ENCODE results near the gene PFN1. TPM values are rescaled to one million over a fixed set of nuclear protein-coding genes. Genes with fewer than 3 reads are reported as not detected.

Gene PFN1
- total and polyA plus RNA-seq, 2 donors from 2014 or later: 496 to 614 TPM

DNA sequence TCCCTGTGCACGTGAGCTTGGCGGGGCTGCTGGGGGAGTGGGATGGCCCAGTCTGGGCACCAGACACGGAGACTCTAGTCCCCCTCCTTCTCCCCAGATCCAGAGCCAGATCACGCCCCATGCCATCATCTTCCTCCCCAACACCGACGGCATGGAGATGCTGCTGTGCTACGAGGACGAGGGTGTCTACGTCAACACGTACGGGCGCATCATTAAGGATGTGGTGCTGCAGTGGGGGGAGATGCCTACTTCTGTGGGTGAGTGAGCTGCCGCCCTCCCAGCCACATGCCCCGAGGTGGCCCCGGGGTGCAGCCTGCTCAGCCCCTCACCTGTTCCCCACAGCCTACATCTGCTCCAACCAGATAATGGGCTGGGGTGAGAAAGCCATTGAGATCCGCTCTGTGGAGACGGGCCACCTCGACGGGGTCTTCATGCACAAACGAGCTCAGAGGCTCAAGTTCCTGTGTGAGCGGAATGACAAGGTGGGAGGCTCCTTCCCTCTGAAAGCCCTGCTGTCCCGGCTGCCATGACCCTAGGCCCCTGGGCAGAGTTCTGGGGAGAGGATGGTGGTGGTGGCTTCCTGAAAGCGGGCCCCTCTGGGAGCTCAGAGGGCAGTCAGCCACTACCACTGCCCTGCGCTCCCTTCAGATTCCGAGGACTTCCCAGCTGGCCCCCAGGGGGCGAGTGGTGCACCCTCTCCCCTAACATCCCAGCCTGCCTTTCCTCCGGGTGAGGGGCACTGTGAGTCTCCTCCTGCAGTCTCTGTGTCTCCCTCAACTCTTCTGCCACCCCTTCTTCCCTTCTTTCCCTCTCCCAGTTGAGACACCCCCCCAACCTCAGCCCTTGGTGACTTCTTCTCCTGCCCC, 51.8 kb downstream of the PFN1 start:
- TF ChIP-seq, protein P1, sequence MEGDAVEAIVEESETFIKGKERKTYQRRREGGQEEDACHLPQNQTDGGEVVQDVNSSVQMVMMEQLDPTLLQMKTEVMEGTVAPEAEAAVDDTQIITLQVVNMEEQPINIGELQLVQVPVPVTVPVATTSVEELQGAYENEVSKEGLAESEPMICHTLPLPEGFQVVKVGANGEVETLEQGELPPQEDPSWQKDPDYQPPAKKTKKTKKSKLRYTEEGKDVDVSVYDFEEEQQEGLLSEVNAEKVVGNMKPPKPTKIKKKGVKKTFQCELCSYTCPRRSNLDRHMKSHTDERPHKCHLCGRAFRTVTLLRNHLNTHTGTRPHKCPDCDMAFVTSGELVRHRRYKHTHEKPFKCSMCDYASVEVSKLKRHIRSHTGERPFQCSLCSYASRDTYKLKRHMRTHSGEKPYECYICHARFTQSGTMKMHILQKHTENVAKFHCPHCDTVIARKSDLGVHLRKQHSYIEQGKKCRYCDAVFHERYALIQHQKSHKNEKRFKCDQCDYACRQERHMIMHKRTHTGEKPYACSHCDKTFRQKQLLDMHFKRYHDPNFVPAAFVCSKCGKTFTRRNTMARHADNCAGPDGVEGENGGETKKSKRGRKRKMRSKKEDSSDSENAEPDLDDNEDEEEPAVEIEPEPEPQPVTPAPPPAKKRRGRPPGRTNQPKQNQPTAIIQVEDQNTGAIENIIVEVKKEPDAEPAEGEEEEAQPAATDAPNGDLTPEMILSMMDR (IDR thresholded peaks at IDR 0.05; ENCODE audit: borderline replicate concordance, extremely low read depth, insufficient read depth): no peak
- no peaks in the 10 kb centered on the region for H3K9me3 ChIP-seq (ENCODE audit: control insufficient read depth in 2 of 3, insufficient read depth in 1 of 3, low read length in 3 of 3)
- H3K4me3 ChIP-seq (ENCODE audit: low read length in 3 of 3): no peak overlapping the region
- H3K9ac ChIP-seq (ENCODE audit: low read length in 3 of 3): no peak overlapping the region
- no peak overlapping the region for H3K27ac ChIP-seq (ENCODE audit: low read depth in 2 of 2, low read length in 2 of 2)
- DNase-seq (peak in 1 of 5 donors; percentile 53), FAIRE-seq (no peak)
- H3K4me1 ChIP-seq (ENCODE audit: control insufficient read depth in 2 of 3, insufficient read depth in 2 of 3, low read depth in 1 of 3, low read length in 3 of 3): peaks cover 0 to 14% (median 0%) of the 10 kb centered on the region in 3 donors
- H3K27me3 ChIP-seq (ENCODE audit: control insufficient read depth, insufficient read depth, low read length): peaks cover 2% of the 10 kb centered on the region
- intact Hi-C loops (cut with DNase I): no loop called here
- H3K36me3 ChIP-seq (ENCODE audit: control insufficient read depth in 2 of 3, insufficient read depth in 3 of 3, low read length in 3 of 3): peaks cover 0 to 22% (median 16%) of the 10 kb centered on the region in 3 donors

DNA sequence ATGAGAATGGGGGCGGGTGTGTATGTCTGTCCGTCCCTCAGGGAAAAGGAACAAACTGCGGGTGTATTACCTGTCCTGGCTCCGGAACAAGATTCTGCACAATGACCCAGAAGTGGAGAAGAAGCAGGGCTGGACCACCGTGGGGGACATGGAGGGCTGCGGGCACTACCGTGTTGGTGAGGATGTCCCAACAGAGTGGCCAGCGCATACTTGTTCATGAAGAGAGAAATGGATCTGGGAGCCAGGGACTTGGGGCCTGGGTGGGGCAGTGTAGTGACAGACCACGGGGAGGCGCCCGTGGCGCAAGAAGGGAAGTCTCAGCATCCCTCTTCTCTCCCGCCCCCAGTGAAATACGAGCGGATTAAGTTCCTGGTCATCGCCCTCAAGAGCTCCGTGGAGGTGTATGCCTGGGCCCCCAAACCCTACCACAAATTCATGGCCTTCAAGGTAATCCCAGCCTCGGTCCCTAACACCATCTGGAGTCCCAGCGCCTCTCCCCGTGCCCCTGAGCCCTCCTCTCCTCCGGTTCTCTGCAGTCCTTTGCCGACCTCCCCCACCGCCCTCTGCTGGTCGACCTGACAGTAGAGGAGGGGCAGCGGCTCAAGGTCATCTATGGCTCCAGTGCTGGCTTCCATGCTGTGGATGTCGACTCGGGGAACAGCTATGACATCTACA, 52.5 kb downstream of the PFN1 start:
- peaks cover 0 to 30% (median 20%) of the 10 kb centered on the region in 3 donors for H3K36me3 ChIP-seq (ENCODE audit: control insufficient read depth in 2 of 3, insufficient read depth in 3 of 3, low read length in 3 of 3)
- peaks cover 2% of the 10 kb centered on the region for H3K27me3 ChIP-seq (ENCODE audit: control insufficient read depth, insufficient read depth, low read length)
- H3K27ac ChIP-seq (ENCODE audit: low read depth in 2 of 2, low read length in 2 of 2): no peak overlapping the region
- FAIRE-seq (no peak), DNase-seq (peak in 1 of 5 donors; percentile 55)
- no peak overlapping the region for H3K4me3 ChIP-seq (ENCODE audit: low read length in 3 of 3)
- intact Hi-C loops (cut with DNase I): no loop called here
- H3K9me3 ChIP-seq (ENCODE audit: control insufficient read depth in 2 of 3, insufficient read depth in 1 of 3, low read length in 3 of 3): no peaks in the 10 kb centered on the region
- no peak overlapping the region for H3K9ac ChIP-seq (ENCODE audit: low read length in 3 of 3)
- peaks cover 0 to 14% (median 0%) of the 10 kb centered on the region in 3 donors for H3K4me1 ChIP-seq (ENCODE audit: control insufficient read depth in 2 of 3, insufficient read depth in 2 of 3, low read depth in 1 of 3, low read length in 3 of 3)
- TF ChIP-seq, protein P1 (IDR thresholded peaks at IDR 0.05; ENCODE audit: borderline replicate concordance, extremely low read depth, insufficient read depth): no peak

Small RNA genes lying within 50 kb of the gene (microRNA-seq; reads per million reads assigned to microRNA genes)
- not detected for gene MIR6864
- gene MIR6865: not detected

Other genes starting within 250 kb of the PFN1 start
- 49.0 TPM for gene PELP1, start 244.4 kb downstream of the PFN1 start, total RNA-seq
- 20.9 TPM for gene PELP1, start 244.4 kb downstream of the PFN1 start, polyA plus RNA-seq (ENCODE audit: insufficient read depth, low read depth, low replicate concordance)
- gene ARRB2, start 237.9 kb downstream of the PFN1 start, total RNA-seq: 63.1 TPM
- gene ARRB2, start 237.9 kb downstream of the PFN1 start, polyA plus RNA-seq (ENCODE audit: insufficient read depth, low read depth, low replicate concordance): 32.8 TPM
- gene MED11, start 217.1 kb downstream of the PFN1 start, total RNA-seq: 19.0 TPM
- gene MED11, start 217.1 kb downstream of the PFN1 start, polyA plus RNA-seq (ENCODE audit: insufficient read depth, low read depth, low replicate concordance): 58.4 TPM
- gene ZMYND15, start 208.7 kb downstream of the PFN1 start, total RNA-seq: 5.1 TPM
- 1.3 TPM for gene ZMYND15, start 208.7 kb downstream of the PFN1 start, polyA plus RNA-seq (ENCODE audit: insufficient read depth, low read depth, low replicate concordance)
- 83.0 TPM for gene CXCL16, start 208.6 kb downstream of the PFN1 start, total RNA-seq
- 22.5 TPM for gene CXCL16, start 208.6 kb downstream of the PFN1 start, polyA plus RNA-seq (ENCODE audit: insufficient read depth, low read depth, low replicate concordance)
- 0.88 TPM for gene TM4SF5, start 176.6 kb downstream of the PFN1 start, total RNA-seq
- gene TM4SF5, start 176.6 kb downstream of the PFN1 start, polyA plus RNA-seq (ENCODE audit: insufficient read depth, low read depth, low replicate concordance): 31.3 TPM
- gene VMO1, start 162.2 kb downstream of the PFN1 start, total RNA-seq: 3.0 TPM
- 2.5 TPM for gene VMO1, start 162.2 kb downstream of the PFN1 start, polyA plus RNA-seq (ENCODE audit: insufficient read depth, low read depth, low replicate concordance)
- 0.35 TPM for gene GLTPD2, start 159.6 kb downstream of the PFN1 start, total RNA-seq
- 12.5 TPM for gene GLTPD2, start 159.6 kb downstream of the PFN1 start, polyA plus RNA-seq (ENCODE audit: insufficient read depth, low read depth, low replicate concordance)
- 103 TPM for gene PSMB6, start 152.4 kb downstream of the PFN1 start, total RNA-seq
- gene PSMB6, start 152.4 kb downstream of the PFN1 start, polyA plus RNA-seq (ENCODE audit: insufficient read depth, low read depth, low replicate concordance): 317 TPM
- gene PLD2, start 141.4 kb downstream of the PFN1 start, total RNA-seq: 45.4 TPM
- 9.2 TPM for gene PLD2, start 141.4 kb downstream of the PFN1 start, polyA plus RNA-seq (ENCODE audit: insufficient read depth, low read depth, low replicate concordance)
- 118 TPM for gene MINK1, start 115.2 kb downstream of the PFN1 start, total RNA-seq
- gene MINK1, start 115.2 kb downstream of the PFN1 start, polyA plus RNA-seq (ENCODE audit: insufficient read depth, low read depth, low replicate concordance): 21.2 TPM
- 4.4 TPM for gene C17orf107, start 49.0 kb downstream of the PFN1 start, total RNA-seq
- gene C17orf107, start 49.0 kb downstream of the PFN1 start, polyA plus RNA-seq (ENCODE audit: insufficient read depth, low read depth, low replicate concordance): 2.5 TPM
- 1.3 TPM for gene CHRNE, start 45.4 kb downstream of the PFN1 start, total RNA-seq
- 0.82 TPM for gene CHRNE, start 45.4 kb downstream of the PFN1 start, polyA plus RNA-seq (ENCODE audit: insufficient read depth, low read depth, low replicate concordance)
- not detected for gene GP1BA, start 16.3 kb downstream of the PFN1 start, total RNA-seq
- not detected for gene GP1BA, start 16.3 kb downstream of the PFN1 start, polyA plus RNA-seq (ENCODE audit: insufficient read depth, low read depth, low replicate concordance)
- gene SLC25A11, start 8.5 kb downstream of the PFN1 start, total RNA-seq: 60.0 TPM
- 173 TPM for gene SLC25A11, start 8.5 kb downstream of the PFN1 start, polyA plus RNA-seq (ENCODE audit: insufficient read depth, low read depth, low replicate concordance)
- 95.0 TPM for gene RNF167, start 8.3 kb downstream of the PFN1 start, total RNA-seq
- gene RNF167, start 8.3 kb downstream of the PFN1 start, polyA plus RNA-seq (ENCODE audit: insufficient read depth, low read depth, low replicate concordance): 188 TPM
- 6.9 TPM for gene ENO3, start 2.6 kb upstream of the PFN1 start, total RNA-seq
- gene ENO3, start 2.6 kb upstream of the PFN1 start, polyA plus RNA-seq (ENCODE audit: insufficient read depth, low read depth, low replicate concordance): 17.8 TPM
- gene SPAG7, start 19.3 kb upstream of the PFN1 start, total RNA-seq: 73.6 TPM
- 157 TPM for gene SPAG7, start 19.3 kb upstream of the PFN1 start, polyA plus RNA-seq (ENCODE audit: insufficient read depth, low read depth, low replicate concordance)
- 47.1 TPM for gene CAMTA2, start 39.1 kb upstream of the PFN1 start, total RNA-seq
- 40.1 TPM for gene CAMTA2, start 39.1 kb upstream of the PFN1 start, polyA plus RNA-seq (ENCODE audit: insufficient read depth, low read depth, low replicate concordance)
- 1.5 TPM for gene INCA1, start 49.0 kb upstream of the PFN1 start, total RNA-seq
- gene INCA1, start 49.0 kb upstream of the PFN1 start, polyA plus RNA-seq (ENCODE audit: insufficient read depth, low read depth, low replicate concordance): 1.6 TPM
- 168 TPM for gene KIF1C, start 49.4 kb upstream of the PFN1 start, total RNA-seq
- gene KIF1C, start 49.4 kb upstream of the PFN1 start, polyA plus RNA-seq (ENCODE audit: insufficient read depth, low read depth, low replicate concordance): 69.6 TPM
- 0.19 TPM for gene SLC52A1, start 86.9 kb upstream of the PFN1 start, total RNA-seq
- 0.90 TPM for gene SLC52A1, start 86.9 kb upstream of the PFN1 start, polyA plus RNA-seq (ENCODE audit: insufficient read depth, low read depth, low replicate concordance)
- gene ZFP3, start 129.9 kb upstream of the PFN1 start, total RNA-seq: 10.0 TPM
- gene ZFP3, start 129.9 kb upstream of the PFN1 start, polyA plus RNA-seq (ENCODE audit: insufficient read depth, low read depth, low replicate concordance): 3.4 TPM
- gene ZNF232, start 163.3 kb upstream of the PFN1 start, total RNA-seq: 8.0 TPM
- gene ZNF232, start 163.3 kb upstream of the PFN1 start, polyA plus RNA-seq (ENCODE audit: insufficient read depth, low read depth, low replicate concordance): 6.9 TPM
- gene USP6, start 167.5 kb upstream of the PFN1 start, total RNA-seq: 0.19 TPM
- 0.06 TPM for gene USP6, start 167.5 kb upstream of the PFN1 start, polyA plus RNA-seq (ENCODE audit: insufficient read depth, low read depth, low replicate concordance)
- 12.3 TPM for gene ZNF594, start 243.3 kb upstream of the PFN1 start, total RNA-seq
- 1.9 TPM for gene ZNF594, start 243.3 kb upstream of the PFN1 start, polyA plus RNA-seq (ENCODE audit: insufficient read depth, low read depth, low replicate concordance)